ENCODE results near the gene EEF2. TPM values are rescaled to one million over a fixed set of nuclear protein-coding genes. Genes with fewer than 3 reads are reported as not detected.

Gene EEF2
- total and polyA plus RNA-seq, 12 donors = 752 to 3,482 (median 2,119) TPM

DNA sequence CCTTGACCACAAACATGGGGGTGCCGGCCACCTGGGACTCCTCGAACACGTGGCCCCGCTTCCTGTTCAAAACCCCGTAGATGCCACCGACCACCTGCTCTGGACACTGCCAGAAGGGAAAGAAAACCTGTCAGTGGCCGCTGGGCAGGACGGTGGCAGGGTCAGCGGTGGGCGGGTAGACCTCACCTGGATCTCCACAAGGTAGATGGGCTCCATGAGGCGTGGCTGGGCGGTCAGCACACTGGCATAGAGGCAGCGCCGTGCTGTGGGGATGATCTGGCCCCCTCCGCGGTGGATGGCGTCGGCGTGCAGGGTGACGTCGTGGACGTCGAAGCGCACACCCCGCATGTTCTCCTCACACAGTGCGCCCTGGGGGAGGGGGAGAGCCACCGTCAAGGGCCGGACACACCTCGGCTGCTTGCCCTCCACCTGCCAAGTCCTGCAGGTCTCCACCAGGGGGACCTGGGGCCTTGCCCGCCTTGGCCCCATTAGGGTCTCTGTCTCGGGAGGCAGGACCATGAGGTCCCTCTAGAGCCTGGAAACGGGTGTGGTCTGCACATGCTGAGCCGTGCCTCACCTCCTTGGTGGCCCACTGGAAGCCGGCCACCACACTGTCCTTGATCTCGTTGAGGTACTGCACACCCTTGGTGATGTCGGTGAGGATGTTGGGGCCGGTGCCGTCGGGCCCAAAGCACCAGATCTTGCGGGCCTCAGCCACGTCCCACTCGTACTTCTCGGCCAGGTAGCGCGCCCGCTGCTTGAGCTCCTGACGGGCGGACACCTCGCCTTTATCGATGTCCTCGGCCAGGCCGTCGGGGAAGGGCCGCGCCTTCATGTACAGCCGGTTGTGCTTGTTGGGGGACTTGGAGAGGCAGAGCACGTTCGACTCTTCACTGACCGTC, 7.8 kb downstream of the EEF2 start:
- Histone ChIP-seq H3K4me1 (replicated peaks in 1 of 2) (peaks cover 0 to 3% of the 10 kb centered on the region in 2 donors), H3K9me3 (replicated peaks in 1 of 3) (no peaks in the 10 kb centered on the region), H3K4me3 (no peak overlapping the region), H3K27me3 (no peaks in the 10 kb centered on the region), H3K27ac (peak overlapping the region in 3 of 5 donors; percentile 43 to 56 (median 47)), H3K36me3 (replicated peaks in 1 of 2) (peaks cover 0 to 76% of the 10 kb centered on the region in 2 donors)
- peak in 2 of 7 donors; percentile 35 to 68 for DNase-seq
- TF ChIP-seq, protein P1, sequence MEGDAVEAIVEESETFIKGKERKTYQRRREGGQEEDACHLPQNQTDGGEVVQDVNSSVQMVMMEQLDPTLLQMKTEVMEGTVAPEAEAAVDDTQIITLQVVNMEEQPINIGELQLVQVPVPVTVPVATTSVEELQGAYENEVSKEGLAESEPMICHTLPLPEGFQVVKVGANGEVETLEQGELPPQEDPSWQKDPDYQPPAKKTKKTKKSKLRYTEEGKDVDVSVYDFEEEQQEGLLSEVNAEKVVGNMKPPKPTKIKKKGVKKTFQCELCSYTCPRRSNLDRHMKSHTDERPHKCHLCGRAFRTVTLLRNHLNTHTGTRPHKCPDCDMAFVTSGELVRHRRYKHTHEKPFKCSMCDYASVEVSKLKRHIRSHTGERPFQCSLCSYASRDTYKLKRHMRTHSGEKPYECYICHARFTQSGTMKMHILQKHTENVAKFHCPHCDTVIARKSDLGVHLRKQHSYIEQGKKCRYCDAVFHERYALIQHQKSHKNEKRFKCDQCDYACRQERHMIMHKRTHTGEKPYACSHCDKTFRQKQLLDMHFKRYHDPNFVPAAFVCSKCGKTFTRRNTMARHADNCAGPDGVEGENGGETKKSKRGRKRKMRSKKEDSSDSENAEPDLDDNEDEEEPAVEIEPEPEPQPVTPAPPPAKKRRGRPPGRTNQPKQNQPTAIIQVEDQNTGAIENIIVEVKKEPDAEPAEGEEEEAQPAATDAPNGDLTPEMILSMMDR (IDR thresholded peaks at IDR 0.05) = peak in 1 of 6 experiments; percentile 17
- TF ChIP-seq POLR2A (IDR thresholded peaks at IDR 0.05) = no peak
- intact Hi-C loops (cut with DNase I) = no loop called here
- WGBS, 4 donors = 79 to 82% (median 81%) methylated on average over 49 to 59 of the region's 59 CpGs

DNA sequence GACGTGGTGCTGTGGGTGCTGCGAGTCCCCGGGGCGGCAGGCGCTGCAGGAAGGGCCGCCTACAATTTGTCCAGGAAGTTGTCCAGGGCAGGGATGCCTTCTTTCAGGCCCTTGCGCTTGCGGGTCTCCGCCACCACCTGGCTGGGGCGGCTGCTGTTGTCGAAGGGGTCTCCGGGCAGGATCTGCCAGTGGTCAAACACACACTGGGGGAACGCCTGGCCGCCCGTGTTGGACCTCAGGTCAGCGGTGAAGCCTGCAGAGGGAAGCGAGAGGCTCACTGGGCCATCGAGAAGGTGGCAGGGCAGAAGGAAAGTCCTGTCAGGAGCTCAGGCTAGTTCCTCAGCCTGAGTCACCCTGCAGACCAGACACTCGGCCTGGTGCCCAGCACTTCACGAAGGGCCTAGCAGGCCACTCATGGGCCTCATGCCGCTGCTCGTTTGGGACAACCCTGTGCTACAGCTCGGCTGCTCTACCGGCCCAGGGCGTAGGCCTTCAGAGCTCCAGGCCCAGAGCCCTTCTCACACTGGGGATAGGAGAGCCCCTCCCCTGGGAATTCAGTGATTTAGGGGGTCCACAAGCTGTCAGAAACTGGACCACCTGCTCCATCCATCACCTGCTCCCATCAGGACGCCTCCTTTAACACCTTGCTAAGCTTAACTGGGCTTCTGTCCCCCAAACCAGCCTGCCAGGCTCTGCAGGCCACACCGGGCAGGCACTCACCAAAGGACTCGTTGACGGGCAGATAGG, 8.6 kb downstream of the EEF2 start:
- H3K36me3 ChIP-seq (replicated peaks in 1 of 2) = peaks cover 0 to 68% of the 10 kb centered on the region in 2 donors
- no peaks in the 10 kb centered on the region for H3K9me3 ChIP-seq (replicated peaks in 1 of 3)
- H3K4me1 ChIP-seq (replicated peaks in 1 of 2) = no peaks in the 10 kb centered on the region
- no peaks in the 10 kb centered on the region for H3K27me3 ChIP-seq
- intact Hi-C loops (cut with DNase I) = no loop called here
- peak in 6 of 7 donors; percentile 74 to 95 (median 85) for DNase-seq
- no peak for TF ChIP-seq POLR2A (IDR thresholded peaks at IDR 0.05)
- TF ChIP-seq, protein P1 (IDR thresholded peaks at IDR 0.05) = no peak
- no peak overlapping the region for H3K4me3 ChIP-seq
- 79 to 90% (median 83%) methylated on average over 12 to 29 of the region's 29 CpGs for WGBS, 4 donors
- peak overlapping the region in 3 of 5 donors; percentile 43 to 56 (median 47) for H3K27ac ChIP-seq

DNA sequence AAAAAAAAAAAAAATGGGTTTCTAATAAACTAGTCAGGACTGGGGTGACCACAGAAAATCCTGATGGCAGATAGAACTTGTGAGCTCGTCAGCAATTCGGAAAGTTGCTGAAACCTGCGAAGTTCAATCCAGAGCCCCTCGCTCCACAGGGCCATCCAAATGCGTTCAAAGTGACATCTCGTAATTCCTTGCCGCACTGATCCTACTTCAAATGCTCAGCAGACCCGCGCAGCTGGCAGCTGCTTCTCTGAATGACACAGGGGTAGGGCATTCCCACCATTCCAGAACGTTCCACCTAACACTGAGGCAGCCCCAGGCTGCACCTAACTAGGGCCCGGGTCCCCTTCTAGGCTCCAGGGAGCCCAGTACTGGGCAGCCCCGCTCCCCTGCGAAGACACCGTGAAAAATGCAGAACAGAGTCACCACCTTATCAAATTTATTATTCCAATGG, 9.6 kb downstream of the EEF2 start:
- Histone ChIP-seq H3K27me3 (no peaks in the 10 kb centered on the region), H3K27ac (no peak overlapping the region), H3K4me3 (no peak overlapping the region), H3K36me3 (replicated peaks in 1 of 2) (peaks cover 0 to 58% of the 10 kb centered on the region in 2 donors), H3K9me3 (replicated peaks in 1 of 3) (no peaks in the 10 kb centered on the region), H3K4me1 (replicated peaks in 1 of 2) (no peaks in the 10 kb centered on the region)
- no peak for DNase-seq
- WGBS, 4 donors = 79 to 86% (median 83%) methylated on average over 14 of the region's 14 CpGs
- intact Hi-C loops (cut with DNase I) = no loop called here
- TF ChIP-seq, protein P1 (IDR thresholded peaks at IDR 0.05) = no peak
- no peak for TF ChIP-seq POLR2A (IDR thresholded peaks at IDR 0.05)

DNA sequence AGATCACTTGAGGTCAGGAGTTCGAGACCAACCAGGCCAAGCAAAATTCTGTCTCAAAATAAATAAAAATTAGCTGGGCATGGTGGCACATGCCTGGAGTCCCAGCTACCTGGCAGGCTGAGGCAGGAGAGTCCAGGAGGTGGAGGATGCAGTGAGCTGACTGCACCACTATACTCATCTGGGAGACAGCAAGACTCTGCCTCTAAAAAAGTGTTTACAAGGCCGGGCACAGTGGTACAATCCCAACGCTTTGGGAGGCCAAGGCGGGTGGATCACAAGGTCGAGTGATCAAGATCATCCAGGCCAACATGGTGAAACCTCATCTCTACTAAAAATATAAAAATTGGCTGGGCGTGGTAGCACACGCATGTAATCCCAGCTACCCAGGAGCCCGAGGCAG, 10.1 kb downstream of the EEF2 start:
- peaks cover 0 to 53% of the 10 kb centered on the region in 2 donors for H3K36me3 ChIP-seq (replicated peaks in 1 of 2)
- 48 to 70% (median 54%) methylated on average over 6 to 8 of the region's 8 CpGs for WGBS, 4 donors
- no peaks in the 10 kb centered on the region for H3K27me3 ChIP-seq
- H3K9me3 ChIP-seq (replicated peaks in 1 of 3) = no peaks in the 10 kb centered on the region
- TF ChIP-seq, protein P1 (IDR thresholded peaks at IDR 0.05) = no peak
- TF ChIP-seq POLR2A (IDR thresholded peaks at IDR 0.05) = no peak
- intact Hi-C loops (cut with DNase I) = no loop called here
- peaks cover 2 to 3% of the 10 kb centered on the region in 2 donors for H3K4me1 ChIP-seq (replicated peaks in 1 of 2)
- DNase-seq = no peak
- H3K27ac ChIP-seq = peak overlapping the region in 1 of 5 donors; percentile 14
- no peak overlapping the region for H3K4me3 ChIP-seq

Measured in adrenal gland (tissue), 12 donors.